Measurements from ENCODE around the gene HRH3. TPM values are rescaled to one million over a fixed set of nuclear protein-coding genes. Genes with fewer than 3 reads are reported as not detected.

HRH3 gene
- total RNA-seq, 1 donor from 2014 or later = 0.21 TPM

GRCh38 chr20:62193079-62194025, 26.7 kb downstream of the HRH3 start:
- Histone ChIP-seq H3K4me1 (no peaks in the 10 kb centered on the region), H3K36me3 (peaks cover 47% of the 10 kb centered on the region in 2 donors), H3K27me3 (no peaks in the 10 kb centered on the region), H3K4me3 (no peak overlapping the region), H3K27ac (no peak overlapping the region), H3K9me3 (no peaks in the 10 kb centered on the region)
- TF ChIP-seq CTCF (IDR thresholded peaks at IDR 0.05) = no peak
- intact Hi-C loops (cut with DNase I) = no loop called here
- no peak for DNase-seq (ENCODE audit: low spot score in 2 of 2)

GRCh38 chr20:62192635-62193034, 27.4 kb downstream of the HRH3 start:
- intact Hi-C loops (cut with DNase I) = no loop called here
- H3K27ac ChIP-seq = no peak overlapping the region
- H3K9me3 ChIP-seq = no peaks in the 10 kb centered on the region
- H3K36me3 ChIP-seq = peaks cover 40% of the 10 kb centered on the region in 2 donors
- H3K27me3 ChIP-seq = no peaks in the 10 kb centered on the region
- no peak for TF ChIP-seq CTCF (IDR thresholded peaks at IDR 0.05)
- H3K4me3 ChIP-seq = no peak overlapping the region
- no peak for DNase-seq (ENCODE audit: low spot score in 2 of 2)
- H3K4me1 ChIP-seq = no peaks in the 10 kb centered on the region

GRCh38 chr20:62191781-62192559, 28.1 kb downstream of the HRH3 start:
- no peaks in the 10 kb centered on the region for H3K27me3 ChIP-seq
- peaks cover 0 to 4% of the 10 kb centered on the region in 2 donors for H3K4me1 ChIP-seq
- intact Hi-C loops (cut with DNase I) = no loop called here
- DNase-seq (ENCODE audit: low spot score in 2 of 2) = no peak
- H3K27ac ChIP-seq = no peak overlapping the region
- TF ChIP-seq CTCF (IDR thresholded peaks at IDR 0.05) = no peak
- H3K4me3 ChIP-seq = no peak overlapping the region
- peaks cover 35 to 36% of the 10 kb centered on the region in 2 donors for H3K36me3 ChIP-seq
- H3K9me3 ChIP-seq = no peaks in the 10 kb centered on the region

- Histone ChIP-seq H3K4me1 (peaks cover 0 to 4% of the 10 kb centered on the region in 2 donors), H3K36me3 (peaks cover 24 to 32% of the 10 kb centered on the region in 2 donors), H3K27ac (no peak overlapping the region), H3K4me3 (no peak overlapping the region), H3K9me3 (no peaks in the 10 kb centered on the region), H3K27me3 (no peaks in the 10 kb centered on the region)
- intact Hi-C loops (cut with DNase I) = no loop called here
- DNase-seq (ENCODE audit: low spot score in 2 of 2) = no peak
- TF ChIP-seq CTCF (IDR thresholded peaks at IDR 0.05) = no peak
Observed at GRCh38 chr20:62190639-62191411, 29.3 kb downstream of the HRH3 start.

All from ascending aorta (tissue), 2 donors.